Endothelial cell (in vitro differentiated cells): ENCODE measurements around the gene HMGCS2. TPM values are rescaled to one million over a fixed set of nuclear protein-coding genes. Genes with fewer than 3 reads are reported as not detected.

ENCODE experiments used
- DNase-seq: peaks from one replicate; pipeline ENCODE4 v3.0.0; 2021; ENCODE audit warnings: low spot score
- H3K27ac Mint-ChIP-seq: one replicate; pipeline ENCODE4 v1.8.0; 2021; ENCODE audit warnings: mixed read lengths, inconsistent platforms; ENCODE audit not compliant: unreplicated experiment
- H3K27me3 Mint-ChIP-seq: one replicate; pipeline ENCODE4 v1.8.0; 2021; ENCODE audit warnings: mild to moderate bottlenecking, moderate library complexity, mixed read lengths, inconsistent platforms; ENCODE audit not compliant: unreplicated experiment
- H3K36me3 Mint-ChIP-seq: one replicate; pipeline ENCODE4 v1.8.0; 2021; ENCODE audit warnings: mild to moderate bottlenecking, low read depth, mixed read lengths, inconsistent platforms; ENCODE audit not compliant: unreplicated experiment
- H3K4me1 Mint-ChIP-seq: one replicate; pipeline ENCODE4 v1.8.0; 2021; ENCODE audit warnings: mild to moderate bottlenecking, mixed read lengths, inconsistent platforms; ENCODE audit not compliant: unreplicated experiment
- H3K4me3 Mint-ChIP-seq: one replicate; pipeline ENCODE4 v1.8.0; 2021; ENCODE audit warnings: mild to moderate bottlenecking, mixed read lengths, inconsistent platforms; ENCODE audit not compliant: unreplicated experiment
- H3K9me3 Mint-ChIP-seq: one replicate; pipeline ENCODE4 v1.8.0; 2021; ENCODE audit warnings: mixed read lengths, inconsistent platforms; ENCODE audit not compliant: unreplicated experiment
- CTCF ChIP-seq: fragments of 200-600 bp; sonication (generic); IDR thresholded peaks from one replicate; pipeline ENCODE4 v1.5.0; 2021; ENCODE audit warnings: antibody characterized with exemption; ENCODE audit not compliant: unreplicated experiment
- total RNA-seq: library from RNA; stranded (reverse); fragmentation: NEBNext Ultra II Directional; extraction: Animal tissue kit (Norgen Biotek cat#: 25700); gene quantifications from one replicate; pipeline ENCODE4 v1.2.1, GENCODE V29; 2021; ENCODE audit not compliant: unreplicated experiment

Gene HMGCS2
- total RNA-seq, 1 donor from 2014 or later = not detected

DNA sequence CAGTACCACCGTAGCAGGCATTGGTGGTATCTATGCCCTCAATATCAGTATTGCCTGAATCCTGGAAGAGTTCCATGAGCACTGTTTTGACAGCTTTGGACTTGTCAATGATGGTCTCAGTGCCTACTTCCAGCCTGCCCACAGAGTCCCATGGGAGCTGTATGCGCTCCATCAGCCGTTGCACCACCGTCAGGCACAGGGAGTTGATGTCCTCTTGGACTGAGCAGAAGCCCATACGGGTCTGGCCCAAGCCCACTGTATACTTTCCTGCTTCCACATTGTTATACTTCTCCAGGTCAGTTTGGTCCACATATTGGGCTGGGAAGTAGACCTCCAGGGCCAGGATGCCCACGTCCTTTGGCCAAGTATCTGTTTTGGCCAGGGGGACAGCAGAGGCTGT, 4.5 kb downstream of the HMGCS2 start:
- H3K36me3 Mint-ChIP-seq = no peaks in the 10 kb centered on the region
- no peak for TF ChIP-seq CTCF
- H3K9me3 Mint-ChIP-seq = no peaks in the 10 kb centered on the region
- no peak overlapping the region for H3K27ac Mint-ChIP-seq
- DNase-seq = no peak
- no peak overlapping the region for H3K4me3 Mint-ChIP-seq
- no peaks in the 10 kb centered on the region for H3K4me1 Mint-ChIP-seq
- no peaks in the 10 kb centered on the region for H3K27me3 Mint-ChIP-seq

GRCh38 chr1:119762953-119763352, 5.8 kb downstream of the HMGCS2 start:
- H3K27me3 Mint-ChIP-seq = no peaks in the 10 kb centered on the region
- TF ChIP-seq CTCF = no peak
- no peak overlapping the region for H3K27ac Mint-ChIP-seq
- H3K4me1 Mint-ChIP-seq = no peaks in the 10 kb centered on the region
- DNase-seq = no peak
- no peaks in the 10 kb centered on the region for H3K36me3 Mint-ChIP-seq
- H3K4me3 Mint-ChIP-seq = no peak overlapping the region
- no peaks in the 10 kb centered on the region for H3K9me3 Mint-ChIP-seq

- DNase-seq = no peak
- no peaks in the 10 kb centered on the region for H3K36me3 Mint-ChIP-seq
- no peaks in the 10 kb centered on the region for H3K4me1 Mint-ChIP-seq
These were observed 6.3 kb downstream of the HMGCS2 start for GRCh38 chr1:119762409-119762808.

DNA sequence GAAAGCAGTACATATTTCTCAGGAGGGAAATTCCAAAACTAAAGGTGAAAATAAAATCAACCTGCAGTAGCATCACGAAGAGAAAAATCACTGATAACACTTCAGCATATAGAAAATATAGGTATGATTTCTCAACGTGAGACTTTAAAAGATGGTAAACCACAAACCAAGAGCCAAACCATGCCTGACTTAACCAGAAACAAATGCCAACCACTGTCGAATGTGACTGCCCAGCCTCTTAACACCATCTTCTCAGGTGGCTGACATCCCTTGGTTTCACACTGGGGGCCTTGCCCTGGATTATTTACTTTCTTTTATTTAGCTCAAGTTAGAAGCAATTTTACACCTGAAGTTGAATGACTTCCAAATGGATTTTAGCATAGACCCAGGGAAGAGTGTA, 10.1 kb downstream of the HMGCS2 start:
- Mint-ChIP-seq H3K27me3 (peaks cover 2% of the 10 kb centered on the region), H3K4me1 (no peaks in the 10 kb centered on the region), H3K9me3 (no peaks in the 10 kb centered on the region), H3K4me3 (no peak overlapping the region), H3K36me3 (no peaks in the 10 kb centered on the region), H3K27ac (no peak overlapping the region)
- TF ChIP-seq CTCF = no peak
- DNase-seq = no peak

More at GRCh38 chr1:119762409-119762808, 6.3 kb downstream of the HMGCS2 start:
- H3K9me3 Mint-ChIP-seq = no peaks in the 10 kb centered on the region
- no peak overlapping the region for H3K4me3 Mint-ChIP-seq
- no peak for TF ChIP-seq CTCF
- H3K27me3 Mint-ChIP-seq = no peaks in the 10 kb centered on the region
- H3K27ac Mint-ChIP-seq = no peak overlapping the region

DNA sequence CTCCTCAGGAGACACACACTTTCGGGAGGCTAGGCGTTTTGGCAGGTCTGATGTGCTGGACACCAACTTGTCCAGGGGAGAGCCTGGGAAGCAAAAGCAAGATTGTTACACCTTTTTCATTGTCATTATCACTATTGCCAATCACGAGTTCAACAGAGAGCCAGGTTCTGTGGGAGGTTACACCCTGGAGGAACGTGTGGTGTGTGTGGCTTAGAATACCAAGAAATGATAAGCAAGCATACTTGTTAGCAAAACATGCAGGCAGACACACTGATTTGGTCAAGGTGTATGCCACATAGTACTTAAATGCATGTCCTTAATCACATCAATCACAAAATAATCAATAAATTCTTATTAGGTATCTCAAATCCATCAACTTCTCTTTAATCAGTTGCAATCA, 16.1 kb downstream of the HMGCS2 start:
- H3K9me3 Mint-ChIP-seq = no peaks in the 10 kb centered on the region
- H3K27me3 Mint-ChIP-seq = peaks cover 2% of the 10 kb centered on the region
- no peak for TF ChIP-seq CTCF
- peaks cover 2% of the 10 kb centered on the region for H3K4me1 Mint-ChIP-seq
- no peaks in the 10 kb centered on the region for H3K36me3 Mint-ChIP-seq
- DNase-seq = no peak
- H3K4me3 Mint-ChIP-seq = no peak overlapping the region
- H3K27ac Mint-ChIP-seq = no peak overlapping the region
